Measurements from ENCODE around the gene RUFY2.

GRCh38 chr10:68345621-68346020 is 61.5 kb downstream of the RUFY2 start:
- TF ChIP-seq CTCF (conservative IDR thresholded peaks at IDR 0.05; ENCODE audit: low read depth in 2 of 2) (no peak), EZH2phosphoT487 (IDR thresholded peaks at IDR 0.05; ENCODE audit: unreplicated experiment) (no peak), POLR2AphosphoS5 (IDR thresholded peaks at IDR 0.05; ENCODE audit: low read depth) (no peak), ETS1 (IDR thresholded peaks at IDR 0.05) (no peak), REST (IDR thresholded peaks at IDR 0.05; ENCODE audit: unreplicated experiment) (no peak), JUNB (IDR thresholded peaks at IDR 0.05; ENCODE audit: unreplicated experiment) (no peak), EZH2 (IDR thresholded peaks at IDR 0.05; ENCODE audit: low read depth, unreplicated experiment) (no peak), NANOG (IDR thresholded peaks at IDR 0.05; ENCODE audit: borderline replicate concordance) (no peak), CREB1 (CRISPR knock-in tag; IDR thresholded peaks at IDR 0.05; ENCODE audit: low read depth) (no peak)

Measured in GM23338 (cell line).